BLaER1 treated with 17β-estradiol and CSF1 and Interleukin-3, amounts not matched to agents 10 nM and 100 nM (cell line): ENCODE results near the gene PRRG4.
"Not testable (repeated sequence)": the region's sequence is repeated elsewhere in the genome, so short reads cannot be mapped to it uniquely, and the experiment has no call there.

Experiments
- H3K27ac ChIP-seq, 11 experiments: shearing (Covaris generic); formaldehyde crosslinking; 2 replicates each; pipeline ENCODE4 v1.8.1; 2022
- H3K27me3 ChIP-seq, 11 experiments: shearing (Covaris generic); formaldehyde crosslinking; 2 replicates each; pipeline ENCODE4 v1.8.1; 2022
- H3K36me3 ChIP-seq, 11 experiments: shearing (Covaris generic); formaldehyde crosslinking; 2 replicates each; pipeline ENCODE4 v1.8.1; 2022
- H3K4me1 ChIP-seq, 10 experiments: shearing (Covaris generic); formaldehyde crosslinking; 2 replicates each; pipeline ENCODE4 v1.8.1; 2022
- H3K4me2 ChIP-seq, 11 experiments: shearing (Covaris generic); formaldehyde crosslinking; 2 replicates each; pipeline ENCODE4 v1.8.1; 2022
- H3K4me3 ChIP-seq, 10 experiments: shearing (Covaris generic); formaldehyde crosslinking; 2 replicates each; pipeline ENCODE4 v1.8.1; 2022
- H3K9ac ChIP-seq, 11 experiments: shearing (Covaris generic); formaldehyde crosslinking; 2 replicates each; pipeline ENCODE4 v1.8.1; 2022
- H3K9me3 ChIP-seq, 11 experiments: shearing (Covaris generic); formaldehyde crosslinking; replicated peaks in 1 of 11; 2 replicates each; pipeline ENCODE4 v1.8.1; 2022
- H4K20me1 ChIP-seq, 11 experiments: shearing (Covaris generic); formaldehyde crosslinking; 2 replicates each; pipeline ENCODE4 v1.8.1; 2022
- Cebpa-rat ChIP-seq, 11 experiments: shearing (Covaris generic); IDR thresholded peaks; 2 replicates each; pipeline ENCODE4 v1.8.1; 2022

Gene PRRG4

GRCh38 chr11:32829680-32830412, at the start of gene PRRG4:
TSS of gene PRRG4 (plus strand) at chr11:32829927. CDS start at chr11:32830530, 603 bp downstream.
- Histone ChIP-seq H3K4me3 (peak within 1 kb of the TSS; percentile 55 to 77 (median 65)), H3K27ac (peak within 1 kb of the TSS in 10 of 11 experiments; percentile 0 to 69 (median 43); a peak in 14 of 22 replicates), H4K20me1 (no peaks in the 10 kb centered on the region), H3K4me2 (peak within 1 kb of the TSS; percentile 85 to 99 (median 96)), H3K27me3 (peaks cover 11 to 34% (median 27%) of the 10 kb centered on the region in 11 experiments; a peak in 21 of 22 replicates), H3K4me1 (peaks cover 8 to 19% (median 15%) of the 10 kb centered on the region in 10 experiments; a peak in 15 of 20 replicates), H3K9ac (peak within 1 kb of the TSS; percentile 48 to 80 (median 69); a peak in 21 of 22 replicates), H3K9me3 (peaks cover 0 to 6% (median 0%) of the 10 kb centered on the region in 11 experiments; a peak in 2 of 22 replicates), H3K36me3 (no peaks in the 10 kb centered on the region)
- TF ChIP-seq Cebpa-rat (IDR thresholded peaks at IDR 0.05) = no peak

GRCh38 chr11:32780839-32781238, 48.9 kb upstream of the PRRG4 start:
- H3K27ac ChIP-seq = not testable (repeated sequence)

GRCh38 chr11:32781721-32782120, 48.0 kb upstream of the PRRG4 start:
- no peak overlapping the region for H3K27ac ChIP-seq
- H3K9me3 ChIP-seq = no peaks in the 10 kb centered on the region
- H3K36me3 ChIP-seq = no peaks in the 10 kb centered on the region
- H3K9ac ChIP-seq = no peak overlapping the region
- no peaks in the 10 kb centered on the region for H4K20me1 ChIP-seq
- H3K4me2 ChIP-seq = no peak overlapping the region
- no peak for TF ChIP-seq Cebpa-rat (IDR thresholded peaks at IDR 0.05)
- no peak overlapping the region for H3K4me3 ChIP-seq
- H3K4me1 ChIP-seq = peaks cover 6 to 22% (median 9%) of the 10 kb centered on the region in 10 experiments; a peak in 15 of 20 replicates
- H3K27me3 ChIP-seq = no peaks in the 10 kb centered on the region

More at GRCh38 chr11:32780839-32781238, 48.9 kb upstream of the PRRG4 start:
- H3K36me3 ChIP-seq, H3K4me3 ChIP-seq, H3K9ac ChIP-seq, H3K9me3 ChIP-seq, H3K27me3 ChIP-seq, H4K20me1 ChIP-seq, H3K4me2 ChIP-seq: not testable (repeated sequence)
- H3K4me1 ChIP-seq = peaks cover 6 to 22% (median 9%) of the 10 kb centered on the region in 10 experiments; a peak in 15 of 20 replicates

- H3K4me2 ChIP-seq = no peak overlapping the region
- H3K4me1 ChIP-seq = no peaks in the 10 kb centered on the region
- H3K27me3 ChIP-seq = no peaks in the 10 kb centered on the region
- H3K9ac ChIP-seq = no peak overlapping the region
- no peaks in the 10 kb centered on the region for H3K9me3 ChIP-seq
- no peak overlapping the region for H3K27ac ChIP-seq
- H3K4me3 ChIP-seq = no peak overlapping the region
- no peak for TF ChIP-seq Cebpa-rat (IDR thresholded peaks at IDR 0.05)
- no peaks in the 10 kb centered on the region for H4K20me1 ChIP-seq
- no peaks in the 10 kb centered on the region for H3K36me3 ChIP-seq
Observed at GRCh38 chr11:32785262-32785661, 44.5 kb upstream of the PRRG4 start.

GRCh38 chr11:32786811-32787210, 42.9 kb upstream of the PRRG4 start:
- Histone ChIP-seq H3K27ac (no peak overlapping the region), H3K36me3 (no peaks in the 10 kb centered on the region), H3K4me3 (no peak overlapping the region), H3K4me1 (no peaks in the 10 kb centered on the region), H4K20me1 (no peaks in the 10 kb centered on the region), H3K4me2 (no peak overlapping the region), H3K9ac (no peak overlapping the region), H3K27me3 (no peaks in the 10 kb centered on the region), H3K9me3 (no peaks in the 10 kb centered on the region)
- no peak for TF ChIP-seq Cebpa-rat (IDR thresholded peaks at IDR 0.05)

GRCh38 chr11:32790916-32791315, 38.8 kb upstream of the PRRG4 start:
- H3K27me3 ChIP-seq = no peaks in the 10 kb centered on the region
- no peak overlapping the region for H3K4me2 ChIP-seq
- no peak overlapping the region for H3K27ac ChIP-seq
- H3K36me3 ChIP-seq = no peaks in the 10 kb centered on the region
- no peak overlapping the region for H3K4me3 ChIP-seq
- TF ChIP-seq Cebpa-rat (IDR thresholded peaks at IDR 0.05) = no peak
- no peaks in the 10 kb centered on the region for H3K4me1 ChIP-seq
- no peaks in the 10 kb centered on the region for H4K20me1 ChIP-seq
- no peak overlapping the region for H3K9ac ChIP-seq
- H3K9me3 ChIP-seq = no peaks in the 10 kb centered on the region

GRCh38 chr11:32792111-32792947, 37.4 kb upstream of the PRRG4 start:
- no peaks in the 10 kb centered on the region for H3K9me3 ChIP-seq
- no peak overlapping the region for H3K9ac ChIP-seq
- no peaks in the 10 kb centered on the region for H4K20me1 ChIP-seq
- H3K4me3 ChIP-seq = peak overlapping the region in 1 of 10 experiments; percentile 4; a peak in 1 of 20 replicates
- peak overlapping the region in 9 of 11 experiments; percentile 14 to 71 (median 52); a peak in 14 of 22 replicates for H3K4me2 ChIP-seq
- no peak for TF ChIP-seq Cebpa-rat (IDR thresholded peaks at IDR 0.05)
- H3K36me3 ChIP-seq = no peaks in the 10 kb centered on the region
- no peaks in the 10 kb centered on the region for H3K4me1 ChIP-seq
- no peaks in the 10 kb centered on the region for H3K27me3 ChIP-seq
- no peak overlapping the region for H3K27ac ChIP-seq

GRCh38 chr11:32792948-32793475, 36.7 kb upstream of the PRRG4 start:
- Histone ChIP-seq H3K9ac (peak overlapping the region in 8 of 11 experiments; percentile 9 to 57 (median 42); a peak in 5 of 22 replicates), H3K4me2 (peak overlapping the region; percentile 14 to 72 (median 52); a peak in 19 of 22 replicates)

GRCh38 chr11:32794439-32794838, 35.3 kb upstream of the PRRG4 start, which contains the start of gene CCDC73:
TSS of gene CCDC73 (minus strand) at chr11:32794662. CDS start at chr11:32760243, 34,419 bp downstream.
- H3K27me3 ChIP-seq = no peaks in the 10 kb centered on the region
- H3K9me3 ChIP-seq = no peaks in the 10 kb centered on the region
- H3K27ac ChIP-seq = no peak within 1 kb of the TSS
- TF ChIP-seq Cebpa-rat (IDR thresholded peaks at IDR 0.05) = no peak
- H3K36me3 ChIP-seq = no peaks in the 10 kb centered on the region
- H3K9ac ChIP-seq = no peak within 1 kb of the TSS
- no peaks in the 10 kb centered on the region for H4K20me1 ChIP-seq
- no peak within 1 kb of the TSS for H3K4me3 ChIP-seq
- no peak within 1 kb of the TSS for H3K4me2 ChIP-seq
- no peaks in the 10 kb centered on the region for H3K4me1 ChIP-seq

More at GRCh38 chr11:32792948-32793475, 36.7 kb upstream of the PRRG4 start:
- Histone ChIP-seq H3K4me1 (no peaks in the 10 kb centered on the region), H3K4me3 (peak overlapping the region in 1 of 10 experiments; percentile 4; a peak in 1 of 20 replicates), H3K27me3 (no peaks in the 10 kb centered on the region), H4K20me1 (no peaks in the 10 kb centered on the region), H3K9me3 (no peaks in the 10 kb centered on the region), H3K27ac (no peak overlapping the region), H3K36me3 (no peaks in the 10 kb centered on the region)
- no peak for TF ChIP-seq Cebpa-rat (IDR thresholded peaks at IDR 0.05)
